HG03108 (cell line): Measurements from ENCODE around the gene NFE2L1.
A peak's percentile ranks its signal among the peaks of the same experiment; 100 is the strongest.

Source experiments
- ATAC-seq: cut with Tn5 transposase; IDR thresholded peaks from one replicate; pipeline ENCODE4 v1.9.1; 2021; ENCODE audit warnings: moderate library complexity; ENCODE audit not compliant: unreplicated experiment

Gene NFE2L1

GRCh38 chr17:48106802-48107136 lies 58.6 kb downstream of the NFE2L1 start:
- ATAC-seq = no peak

DNA sequence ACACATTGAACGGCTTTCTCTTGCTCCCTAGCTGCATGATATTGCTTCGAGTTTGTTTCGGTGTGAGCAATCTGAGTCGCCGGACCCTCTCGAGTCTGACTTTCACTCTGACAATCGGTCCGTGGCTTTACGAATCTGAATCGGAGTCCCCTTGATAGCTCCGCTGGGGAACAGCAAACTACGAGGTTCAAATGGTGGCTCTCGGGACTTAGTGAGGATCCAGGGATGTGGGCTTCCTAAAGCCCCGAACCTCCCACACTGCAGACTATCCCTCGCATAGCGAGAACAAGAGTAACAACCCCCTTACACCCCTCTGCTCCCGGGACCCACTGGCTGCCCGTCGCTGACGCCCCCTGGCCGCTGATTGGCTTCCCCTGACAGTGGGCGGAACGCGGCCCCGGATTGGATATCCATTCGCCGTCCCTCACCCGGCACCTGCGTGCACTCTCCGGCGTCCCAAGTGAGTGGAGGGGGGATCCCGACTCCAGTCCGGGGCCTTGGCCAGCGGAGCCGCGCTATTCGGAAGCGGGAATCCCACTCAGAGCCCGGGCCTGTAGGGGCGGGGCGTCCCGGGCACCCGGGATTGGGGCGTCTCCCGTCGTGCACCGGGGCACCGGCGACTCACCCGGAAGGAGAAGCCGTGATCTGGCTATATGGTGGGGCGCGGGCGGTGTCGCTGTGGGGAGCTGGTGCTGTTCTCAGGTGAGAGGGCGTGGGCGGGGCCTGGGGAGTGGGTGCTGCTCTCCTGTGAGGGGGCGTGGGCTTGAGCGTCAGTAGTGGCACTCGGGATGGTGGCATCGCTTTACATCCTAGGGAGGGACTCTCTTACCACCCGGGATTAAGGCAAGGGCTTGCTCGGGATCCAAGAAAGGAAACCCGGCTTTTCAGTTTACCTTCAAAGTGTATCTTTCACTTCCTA lies 59.2 kb downstream of the NFE2L1 start, which contains the start of gene SNX11:
Gene SNX11 (plus strand): TSS at position 630 of the 919 bp plus-strand sequence. CDS start 4,278 bp downstream, outside the sequence.
- ATAC-seq = peak; percentile 71

DNA sequence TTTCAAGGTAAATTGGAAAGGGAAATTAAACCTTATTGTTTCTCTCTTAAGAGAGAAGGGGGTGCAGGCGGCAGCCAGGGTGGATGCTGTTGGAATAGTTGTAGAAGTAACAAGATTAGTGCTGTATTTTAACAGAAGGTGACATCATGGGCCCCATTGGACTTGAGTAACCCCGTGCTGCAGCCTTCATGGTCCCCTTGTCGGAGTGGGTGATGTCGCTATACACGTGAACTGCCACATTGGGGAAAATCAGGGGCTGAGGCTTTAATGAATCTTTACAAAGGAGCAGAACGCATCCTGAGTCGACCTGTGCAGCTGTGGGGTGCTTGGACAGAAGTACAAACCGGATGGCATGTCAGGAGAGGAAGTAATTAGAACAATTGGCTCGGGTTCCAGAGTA lies 62.6 kb downstream of the NFE2L1 start:
- no peak for ATAC-seq
